HT-29 (cell line): ENCODE data around the gene CDH4. TPM values are rescaled to one million over a fixed set of nuclear protein-coding genes. Genes with fewer than 3 reads are reported as not detected.
"Not testable (repeated sequence)": the region's sequence is repeated elsewhere in the genome, so short reads cannot be mapped to it uniquely, and the experiment has no call there.

Experiments used
- DNase-seq: peaks from one replicate; pipeline ENCODE4 v3.0.0-alpha.2; 2015; ENCODE audit warnings: low spot score
- total RNA-seq: library from RNA; depleted of rRNA; stranded (reverse); fragments of >200 nt; shearing (Covaris generic); gene quantifications from 2 replicates; pipeline ENCODE4 v1.2.3, GENCODE V29; 2014

The CDH4 gene
- total RNA-seq, 1 experiment from 2014 or later: not detected

GRCh38 chr20:61437280-61438206 is 185.5 kb downstream of the CDH4 start:
- DNase-seq: no peak

- no peak for DNase-seq
Measured at GRCh38 chr20:61438285-61438684, 186.2 kb downstream of the CDH4 start.

GRCh38 chr20:61439251-61439650 is 187.2 kb downstream of the CDH4 start:
- no peak for DNase-seq

GRCh38 chr20:61440548-61441055 is 188.5 kb downstream of the CDH4 start:
- DNase-seq: no peak

- DNase-seq: no peak
Measured at GRCh38 chr20:61441537-61441936, 189.5 kb downstream of the CDH4 start.

- no peak for DNase-seq
Measured at GRCh38 chr20:61442075-61442670, 190.1 kb downstream of the CDH4 start.

- DNase-seq: no peak
Measured at GRCh38 chr20:61442718-61443117, 190.7 kb downstream of the CDH4 start.

GRCh38 chr20:61443443-61444126 is 191.5 kb downstream of the CDH4 start:
- DNase-seq: no peak

- DNase-seq: no peak
Measured at GRCh38 chr20:61444637-61445036, 192.6 kb downstream of the CDH4 start.

GRCh38 chr20:61445138-61445537 is 193.1 kb downstream of the CDH4 start:
- DNase-seq: no peak

- DNase-seq: no peak
Measured at GRCh38 chr20:61445741-61446140, 193.7 kb downstream of the CDH4 start.

GRCh38 chr20:61447952-61448351 is 195.9 kb downstream of the CDH4 start:
- DNase-seq: no peak

- DNase-seq: no peak
Measured at GRCh38 chr20:61448386-61448785, 196.3 kb downstream of the CDH4 start.

- no peak for DNase-seq
Measured at GRCh38 chr20:61449057-61449609, 197.1 kb downstream of the CDH4 start.

- no peak for DNase-seq
Measured at GRCh38 chr20:61449916-61450315, 197.9 kb downstream of the CDH4 start.

GRCh38 chr20:61450549-61450948 is 198.5 kb downstream of the CDH4 start:
- no peak for DNase-seq

- no peak for DNase-seq
Measured at GRCh38 chr20:61451009-61451408, 198.9 kb downstream of the CDH4 start.

GRCh38 chr20:61451953-61452352 is 199.9 kb downstream of the CDH4 start:
- DNase-seq: no peak

- no peak for DNase-seq
Measured at GRCh38 chr20:61453219-61453618, 201.2 kb downstream of the CDH4 start.

GRCh38 chr20:61453623-61454022 is 201.6 kb downstream of the CDH4 start:
- not testable (repeated sequence) for DNase-seq

GRCh38 chr20:61454053-61454452 is 202.0 kb downstream of the CDH4 start:
- DNase-seq: no peak
